ENCODE results near the gene GFOD1. TPM values are rescaled to one million over a fixed set of nuclear protein-coding genes. Genes with fewer than 3 reads are reported as not detected.

The GFOD1 gene
- total and polyA plus RNA-seq, 8 donors = 0.76 to 29.4 (median 11.4) TPM

GRCh38 chr6:13384966-13385365 lies 102.4 kb downstream of the GFOD1 start:
- H3K9me3 ChIP-seq = no peaks in the 10 kb centered on the region
- TF ChIP-seq EP300 (IDR thresholded peaks at IDR 0.05) (no peak), CTCF (IDR thresholded peaks at IDR 0.05) (no peak), POLR2A (IDR thresholded peaks at IDR 0.05) (no peak), POLR2AphosphoS5 (IDR thresholded peaks at IDR 0.05) (no peak)
- peak in 1 of 2 donors; percentile 45 for DNase-seq
- H3K4me3 ChIP-seq = no peak overlapping the region
- H3K4me1 ChIP-seq = peaks cover 12 to 43% (median 27%) of the 10 kb centered on the region in 4 donors
- peak overlapping the region in 1 of 5 donors; percentile 70 for H3K27ac ChIP-seq
- WGBS, 5 donors = 34 to 68% (median 42%) methylated on average over 5 of the region's 5 CpGs
- intact Hi-C loops (cut with DNase I; ENCODE audit: low total_unique reads) = no loop called here
- H3K36me3 ChIP-seq = no peaks in the 10 kb centered on the region
- H3K27me3 ChIP-seq = no peaks in the 10 kb centered on the region

- DNase-seq = no peak
- intact Hi-C loops (cut with DNase I; ENCODE audit: low total_unique reads) = no loop called here
- Histone ChIP-seq H3K27me3 (no peaks in the 10 kb centered on the region), H3K36me3 (no peaks in the 10 kb centered on the region), H3K27ac (peak overlapping the region in 1 of 5 donors; percentile 70), H3K9me3 (no peaks in the 10 kb centered on the region), H3K4me1 (peaks cover 12 to 48% (median 30%) of the 10 kb centered on the region in 4 donors), H3K4me3 (no peak overlapping the region)
- 88 to 92% (median 89%) methylated on average over 9 of the region's 9 CpGs for WGBS, 5 donors
- TF ChIP-seq CTCF (IDR thresholded peaks at IDR 0.05) (no peak), POLR2AphosphoS5 (IDR thresholded peaks at IDR 0.05) (no peak), POLR2A (IDR thresholded peaks at IDR 0.05) (no peak), EP300 (IDR thresholded peaks at IDR 0.05) (no peak)
Measured at GRCh38 chr6:13384506-13384905, 102.9 kb downstream of the GFOD1 start.

- 41 to 49% (median 46%) methylated on average over 9 of the region's 9 CpGs for WGBS, 5 donors
- TF ChIP-seq CTCF (IDR thresholded peaks at IDR 0.05) (peak in 1 of 7 experiments; percentile 27), POLR2A (IDR thresholded peaks at IDR 0.05) (no peak), POLR2AphosphoS5 (IDR thresholded peaks at IDR 0.05) (peak in 2 of 3 donors; percentile 11 to 40), EP300 (IDR thresholded peaks at IDR 0.05) (no peak)
Measured at GRCh38 chr6:13383328-13384163, 103.9 kb downstream of the GFOD1 start.

GRCh38 chr6:13380761-13381160 lies 106.6 kb downstream of the GFOD1 start:
- Histone ChIP-seq H3K4me1 (peaks cover 12 to 61% (median 42%) of the 10 kb centered on the region in 4 donors), H3K4me3 (no peak overlapping the region), H3K36me3 (peaks cover 0 to 5% (median 0%) of the 10 kb centered on the region in 4 donors), H3K9me3 (no peaks in the 10 kb centered on the region), H3K27ac (no peak overlapping the region), H3K27me3 (no peaks in the 10 kb centered on the region)
- no peak for DNase-seq
- intact Hi-C loops (cut with DNase I; ENCODE audit: low total_unique reads) = no loop called here
- 27 to 60% (median 47%) methylated on average over 2 of the region's 2 CpGs for WGBS, 5 donors
- no peak for TF ChIP-seq POLR2A (IDR thresholded peaks at IDR 0.05)
- TF ChIP-seq CTCF (IDR thresholded peaks at IDR 0.05) = no peak
- no peak for TF ChIP-seq POLR2AphosphoS5 (IDR thresholded peaks at IDR 0.05)

More at GRCh38 chr6:13383328-13384163, 103.9 kb downstream of the GFOD1 start:
- H3K27me3 ChIP-seq = no peaks in the 10 kb centered on the region
- H3K36me3 ChIP-seq = no peaks in the 10 kb centered on the region
- no peaks in the 10 kb centered on the region for H3K9me3 ChIP-seq
- H3K27ac ChIP-seq = peak overlapping the region; percentile 31 to 70 (median 63)
- peak in 1 of 2 donors; percentile 81 for DNase-seq
- H3K4me1 ChIP-seq = peaks cover 12 to 57% (median 40%) of the 10 kb centered on the region in 4 donors
- intact Hi-C loops (cut with DNase I; ENCODE audit: low total_unique reads) = no loop called here
- H3K4me3 ChIP-seq = no peak overlapping the region

All from stomach (tissue), 9 donors.